SW 1271 (cell line): ENCODE results near the gene CARNS1.

Source experiments
- DNase-seq, 2 experiments: peaks; one replicate each; lab custom pipeline; 2025; lab: John Stamatoyannopoulos, UW

The CARNS1 gene, protein sequence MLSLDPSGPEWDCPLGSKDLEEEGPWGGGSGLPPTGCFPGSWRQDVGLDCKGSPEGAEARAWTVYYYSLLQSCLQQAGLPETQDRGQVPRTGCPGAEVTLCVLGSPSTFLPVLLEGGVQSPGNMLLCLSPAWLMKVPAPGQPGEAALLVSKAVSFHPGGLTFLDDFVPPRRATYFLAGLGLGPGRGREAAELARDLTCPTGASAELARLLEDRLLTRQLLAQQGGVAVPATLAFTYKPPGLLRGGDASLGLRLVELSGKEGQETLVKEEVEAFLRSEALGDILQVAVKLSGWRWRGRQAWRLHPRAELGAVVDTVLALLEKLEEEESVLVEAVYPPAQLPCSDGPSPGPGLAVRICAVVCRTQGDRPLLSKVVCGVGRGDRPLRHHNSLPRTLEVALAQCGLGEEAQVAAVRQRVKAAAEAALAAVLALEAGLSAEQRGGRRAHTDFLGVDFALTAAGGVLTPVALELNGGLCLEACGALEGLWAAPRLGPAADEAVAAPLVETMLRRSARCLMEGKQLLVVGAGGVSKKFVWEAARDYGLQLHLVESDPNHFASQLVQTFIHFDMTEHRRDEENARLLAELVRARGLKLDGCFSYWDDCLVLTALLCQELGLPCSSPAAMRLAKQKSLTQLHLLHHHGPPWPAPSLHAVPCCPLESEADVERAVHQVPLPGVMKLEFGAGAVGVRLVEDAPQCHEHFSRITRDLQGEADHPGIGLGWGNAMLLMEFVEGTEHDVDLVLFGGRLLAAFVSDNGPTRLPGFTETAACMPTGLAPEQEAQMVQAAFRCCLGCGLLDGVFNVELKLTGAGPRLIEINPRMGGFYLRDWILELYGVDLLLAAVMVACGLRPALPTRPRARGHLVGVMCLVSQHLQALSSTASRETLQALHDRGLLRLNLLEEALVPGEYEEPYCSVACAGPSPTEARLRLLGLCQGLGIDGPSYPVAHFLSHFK

DNA sequence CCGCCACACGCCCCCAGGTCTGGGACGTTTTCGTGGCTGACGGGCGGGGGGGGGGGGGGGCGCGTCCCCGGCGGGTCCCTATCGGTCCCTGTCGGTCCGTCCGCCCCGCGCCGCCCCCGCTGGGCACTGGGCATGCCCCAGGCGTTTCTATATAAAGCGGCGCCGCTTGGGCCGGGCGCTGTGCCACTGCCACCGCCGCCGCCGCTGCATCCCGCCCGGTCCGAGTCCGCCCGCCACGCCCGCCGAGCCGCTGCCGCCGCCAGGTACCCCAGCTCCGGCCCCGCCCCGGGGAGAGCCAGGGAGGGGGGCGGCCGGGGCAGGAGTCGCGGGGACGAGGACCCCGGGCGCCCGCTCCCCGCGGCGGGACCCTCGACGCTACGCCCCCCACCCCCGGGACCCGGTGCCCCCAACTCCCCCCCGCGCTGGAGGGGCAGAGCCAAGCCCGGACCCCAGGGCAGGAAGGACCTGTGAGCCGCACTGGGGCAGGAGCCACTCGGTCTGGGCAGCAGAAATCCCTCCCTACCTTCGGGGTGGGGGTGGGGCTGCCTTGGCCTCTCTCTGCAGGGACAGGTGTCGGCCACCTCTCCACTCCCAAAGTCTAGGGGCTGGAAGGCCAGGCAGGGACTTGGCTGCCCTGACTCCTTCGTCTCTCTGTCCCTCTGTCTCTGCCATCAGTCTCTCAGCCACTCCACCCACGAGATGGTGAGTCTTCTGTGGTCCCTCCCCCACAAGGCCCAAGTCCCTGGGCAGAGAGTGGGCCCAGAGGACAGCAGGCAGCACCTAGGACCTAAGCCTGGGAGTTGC is at the start of gene CARNS1:
TSS of gene CARNS1 (plus strand) at position 178 of the 804 bp plus-strand sequence. CDS start at position 700, 522 bp downstream.
- DNase-seq, result no peak

DNA sequence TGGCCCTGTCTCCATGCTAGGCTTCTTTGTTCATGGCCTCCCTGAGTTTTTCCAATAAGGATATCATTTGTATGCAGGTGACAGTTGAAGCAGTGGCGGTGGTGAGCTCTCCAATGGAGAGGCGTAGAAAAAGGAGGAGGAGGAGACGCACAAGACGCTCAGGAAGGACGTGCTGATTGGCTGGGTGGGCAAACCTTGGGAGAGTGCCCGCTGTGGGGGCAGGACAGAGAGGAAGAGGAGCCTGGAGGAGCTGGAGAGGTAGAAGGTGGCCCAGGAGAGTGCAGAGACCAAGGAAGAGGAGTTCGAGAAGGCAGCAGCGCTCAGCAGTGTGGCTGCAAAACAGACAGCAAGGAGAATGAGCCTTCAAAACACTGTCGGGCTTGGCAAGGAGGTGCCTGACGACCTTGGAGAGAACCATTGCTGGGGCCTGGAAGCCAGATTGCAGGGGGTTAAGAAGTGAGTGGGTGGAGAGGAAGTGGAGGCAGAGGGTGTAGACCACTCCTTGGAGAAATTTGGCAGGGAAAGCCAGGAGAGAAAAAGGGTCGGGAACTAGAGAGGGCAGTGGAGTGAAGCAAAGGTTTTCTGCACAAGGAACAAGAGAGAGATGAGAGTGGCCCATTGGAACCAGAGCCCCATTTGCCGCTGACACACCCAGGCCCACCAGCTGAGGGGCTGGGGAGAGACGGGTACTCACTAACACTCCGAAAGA is 49.6 kb upstream of the CARNS1 start:
- no peak for DNase-seq

DNA sequence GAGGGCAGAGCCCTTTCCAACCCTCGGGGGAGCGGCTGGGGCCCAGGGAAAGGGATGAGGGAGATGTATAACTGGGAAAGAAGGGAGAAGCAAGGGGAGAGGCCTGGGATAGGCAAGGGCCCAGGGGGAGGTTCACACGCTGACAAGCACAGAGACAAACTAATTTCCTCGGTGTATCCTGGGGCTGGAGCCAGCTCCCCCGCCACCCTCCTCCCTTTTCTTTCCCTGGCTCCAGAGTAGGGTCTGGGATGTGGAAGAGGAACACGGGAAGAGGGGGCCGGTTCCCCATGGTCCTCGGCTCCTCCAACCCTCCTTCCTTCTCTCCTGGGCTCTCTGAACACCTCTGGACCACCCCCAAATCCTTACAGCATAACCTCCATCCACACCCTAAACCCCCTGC is 48.9 kb upstream of the CARNS1 start:
- no peak for DNase-seq

DNA sequence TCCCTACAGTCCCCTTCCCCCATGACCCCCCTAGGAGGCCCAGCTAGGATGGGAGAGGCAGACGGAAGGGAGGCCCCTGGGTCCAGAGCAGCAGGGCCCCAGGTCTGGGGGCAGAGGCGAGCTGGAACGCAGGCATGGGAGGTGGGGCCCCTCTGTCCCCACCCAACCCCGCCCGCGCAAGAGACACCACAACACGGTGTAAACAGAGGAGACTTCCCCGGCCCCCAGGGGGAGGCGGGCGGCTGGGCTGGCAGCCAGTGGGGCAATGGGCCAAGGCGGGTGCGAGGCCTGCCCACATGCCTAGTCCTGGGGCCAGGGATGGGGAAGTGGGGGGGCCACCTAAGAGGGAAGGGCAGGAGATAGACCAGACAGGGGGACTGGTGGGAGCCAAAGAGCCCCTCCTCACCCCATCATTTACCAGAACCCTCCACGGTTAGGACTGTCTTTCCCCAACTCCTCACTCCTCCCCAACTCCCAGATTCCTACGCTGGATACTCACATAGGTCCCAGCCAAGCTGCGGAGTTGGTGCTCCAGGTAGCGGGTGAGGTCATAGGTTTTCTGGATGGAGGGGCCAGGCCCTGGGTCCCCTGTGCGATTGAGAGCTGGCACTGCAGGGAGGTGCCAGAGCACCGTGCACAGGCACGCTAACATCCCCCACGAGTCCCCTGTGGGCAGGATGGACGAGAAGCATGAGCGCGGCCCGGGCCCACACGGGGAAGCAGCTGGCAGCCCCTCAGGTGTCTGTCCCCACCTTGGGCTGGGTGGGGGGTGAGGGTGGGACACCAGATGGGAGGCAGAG is 48.3 kb upstream of the CARNS1 start:
- DNase-seq, result no peak

DNA sequence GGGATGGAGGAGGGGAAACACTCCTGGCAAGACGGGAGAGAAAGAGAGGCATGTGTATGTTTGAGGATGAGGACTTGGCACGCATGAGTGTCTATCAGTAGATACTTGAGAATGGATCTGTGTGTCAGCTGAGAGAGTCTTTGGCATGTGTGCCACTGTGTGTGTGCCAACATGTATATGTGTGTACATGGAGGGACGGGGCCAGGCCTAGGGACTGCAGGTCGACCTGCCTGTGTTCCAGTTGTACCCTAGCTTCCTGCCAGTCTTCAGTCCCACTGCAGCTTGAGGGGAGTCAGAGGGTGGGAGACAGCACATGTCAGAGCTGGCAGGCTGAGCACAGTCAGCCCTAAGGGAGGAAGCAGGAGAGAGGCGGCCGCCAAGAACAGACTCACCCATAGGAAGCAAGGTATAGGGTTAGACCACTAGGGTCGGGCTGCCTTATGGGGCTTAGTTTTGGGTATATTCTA is 47.7 kb upstream of the CARNS1 start:
- no peak for DNase-seq

DNA sequence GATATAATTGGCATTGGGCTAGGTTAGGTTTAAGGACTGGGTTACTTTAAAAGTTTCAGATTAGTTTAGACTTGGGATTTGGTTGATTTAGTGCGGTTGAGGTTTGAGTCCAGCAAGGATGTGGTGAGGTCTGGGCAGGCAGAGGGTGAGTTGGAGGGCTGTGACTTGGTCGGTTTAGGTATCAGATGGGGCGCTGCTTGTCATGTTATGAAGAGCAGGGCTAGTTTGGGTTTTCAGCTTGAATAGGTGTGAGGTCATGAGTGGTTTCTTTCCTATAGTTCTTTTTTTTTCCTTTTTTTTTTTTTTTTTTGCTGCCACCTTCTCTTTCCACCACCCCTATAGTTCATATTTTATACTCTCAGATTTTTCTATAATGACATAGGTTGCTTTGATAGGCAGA is 46.9 kb upstream of the CARNS1 start:
- no peak for DNase-seq

DNA sequence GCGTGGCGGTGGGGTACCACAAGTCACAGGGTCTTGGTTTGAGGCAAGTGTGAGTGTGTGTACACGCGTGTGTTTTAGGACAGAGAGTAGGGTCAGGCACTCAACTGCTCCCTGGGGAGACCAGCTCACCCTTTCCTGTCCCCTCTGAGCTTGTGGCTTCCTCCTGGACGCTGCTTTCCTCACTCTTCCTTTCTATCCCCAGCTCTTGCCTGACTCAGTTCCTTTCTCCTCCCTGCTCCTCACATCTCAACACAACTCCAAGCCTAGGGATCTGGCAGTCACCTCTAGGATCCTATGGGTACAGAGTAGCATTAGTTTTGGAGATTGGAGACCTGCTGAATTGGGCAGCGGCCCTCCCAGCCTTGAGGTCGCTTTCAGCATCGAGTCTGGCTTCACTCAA is 46.2 kb upstream of the CARNS1 start:
- no peak for DNase-seq

DNA sequence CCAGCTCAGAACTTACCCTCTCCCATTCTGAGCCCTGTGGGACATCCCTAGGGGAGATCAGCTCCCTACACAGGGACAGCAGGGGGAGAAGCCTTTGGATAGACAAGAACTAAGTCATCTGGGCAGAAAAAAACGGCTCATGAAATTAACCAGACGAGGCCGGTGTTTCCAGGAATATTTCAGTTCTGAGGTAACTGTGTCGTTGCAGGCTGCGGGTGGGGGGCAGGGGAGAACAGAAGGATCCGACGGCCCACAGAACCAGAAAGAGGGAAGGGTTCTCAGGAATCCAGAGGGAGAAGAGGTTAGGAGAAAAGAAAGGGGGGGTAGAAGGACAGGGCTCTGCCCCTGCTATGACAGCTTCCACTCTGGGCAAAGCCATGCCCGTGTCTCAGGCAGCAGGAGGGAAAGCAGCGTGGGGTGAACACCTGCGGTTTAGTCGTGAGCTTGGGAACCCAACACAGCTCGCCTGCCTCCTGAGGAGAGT is 45.6 kb upstream of the CARNS1 start:
- no peak for DNase-seq

DNA sequence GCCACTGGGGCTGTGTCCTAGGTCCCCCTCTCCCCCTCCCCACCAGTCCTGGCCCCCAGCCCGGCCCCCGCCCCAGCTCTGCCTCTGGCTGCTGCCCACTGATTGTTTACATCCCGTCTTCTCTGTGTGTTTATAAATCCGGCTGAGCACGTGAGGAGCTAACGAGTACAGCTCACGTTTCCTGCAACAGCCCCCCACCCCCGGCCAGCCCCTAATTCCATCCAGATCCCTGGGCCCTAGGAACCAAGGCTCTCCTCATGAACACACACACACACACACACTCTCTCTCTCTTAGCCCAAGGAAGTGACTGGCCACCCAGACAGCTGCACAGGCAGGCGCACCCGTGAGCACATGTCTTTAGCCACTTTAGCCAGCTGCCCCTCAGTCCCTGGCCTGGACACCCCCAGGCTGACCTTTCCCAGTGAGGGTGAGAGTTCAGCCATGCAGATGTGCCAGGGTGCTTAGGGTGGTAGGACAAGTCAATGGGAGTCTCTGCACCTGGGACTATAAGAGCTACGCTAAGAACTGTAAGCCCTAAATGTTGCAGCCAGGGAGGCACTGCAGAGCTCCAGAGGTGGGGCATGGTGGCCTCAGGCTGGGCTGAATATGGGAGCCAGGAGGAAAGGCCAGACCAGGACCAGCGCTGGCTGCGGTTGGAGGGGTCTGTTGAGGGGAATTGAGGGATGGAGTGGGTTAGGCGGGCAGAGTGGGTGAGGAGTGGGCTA is 45.0 kb upstream of the CARNS1 start:
- DNase-seq, result no peak

DNA sequence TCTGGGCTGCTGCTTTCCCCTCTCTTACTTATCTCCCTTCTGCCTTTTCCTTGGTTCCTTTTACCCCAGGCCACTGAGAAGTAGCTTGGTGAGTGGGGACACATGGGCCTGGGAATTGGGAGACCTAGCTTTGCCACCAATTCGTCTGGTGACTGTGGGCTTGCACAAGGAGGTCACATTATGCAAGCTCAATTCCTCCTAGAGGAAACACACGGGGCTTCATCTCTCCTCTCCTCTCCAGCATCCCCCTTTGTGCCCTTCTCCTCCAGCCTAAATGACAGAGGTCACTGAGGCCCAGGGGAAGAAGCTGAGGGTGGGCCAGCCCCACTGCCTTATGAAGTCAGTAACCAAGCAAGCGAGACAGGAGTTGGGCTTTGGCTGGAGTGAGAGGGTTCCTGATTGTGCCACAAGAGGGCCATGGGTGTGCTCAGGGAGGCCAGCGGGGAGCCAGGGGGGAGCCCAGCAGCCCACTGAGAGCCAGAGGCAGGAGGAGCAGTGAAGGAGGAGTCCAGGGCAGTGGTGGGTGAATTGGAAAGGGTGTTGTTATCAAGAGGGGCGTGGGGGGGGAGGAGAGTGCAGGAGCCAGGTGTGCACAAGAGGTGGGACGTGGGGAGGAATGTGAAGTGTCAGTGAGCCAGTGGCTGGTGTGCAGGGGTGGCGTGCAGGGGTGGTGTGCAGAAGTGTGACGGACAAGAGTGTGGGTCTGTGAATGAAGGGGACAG is 44.1 kb upstream of the CARNS1 start:
- peak in 1 of 2 experiments; percentile 69 for DNase-seq

DNA sequence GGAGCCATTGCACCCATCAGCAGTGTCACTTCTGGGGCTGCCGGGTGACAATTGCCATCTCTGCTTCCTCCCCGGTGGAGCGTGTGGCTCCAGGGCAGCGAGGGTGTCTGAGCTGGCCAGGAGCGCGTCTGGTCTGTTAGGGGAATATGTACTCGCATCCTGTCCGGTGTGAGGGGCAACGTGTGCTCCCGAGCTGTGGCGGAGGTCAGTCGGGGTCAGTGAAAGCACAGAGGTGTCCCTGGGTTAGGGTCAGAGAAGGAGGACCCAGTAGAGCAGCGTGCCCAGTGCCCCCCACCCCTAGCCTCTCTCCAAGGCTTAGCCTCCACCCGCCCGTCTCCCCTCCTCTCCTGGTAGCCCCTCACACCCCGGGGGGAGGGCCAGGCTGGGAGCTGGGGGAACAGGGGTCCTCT is 43.6 kb upstream of the CARNS1 start:
- no peak for DNase-seq

DNA sequence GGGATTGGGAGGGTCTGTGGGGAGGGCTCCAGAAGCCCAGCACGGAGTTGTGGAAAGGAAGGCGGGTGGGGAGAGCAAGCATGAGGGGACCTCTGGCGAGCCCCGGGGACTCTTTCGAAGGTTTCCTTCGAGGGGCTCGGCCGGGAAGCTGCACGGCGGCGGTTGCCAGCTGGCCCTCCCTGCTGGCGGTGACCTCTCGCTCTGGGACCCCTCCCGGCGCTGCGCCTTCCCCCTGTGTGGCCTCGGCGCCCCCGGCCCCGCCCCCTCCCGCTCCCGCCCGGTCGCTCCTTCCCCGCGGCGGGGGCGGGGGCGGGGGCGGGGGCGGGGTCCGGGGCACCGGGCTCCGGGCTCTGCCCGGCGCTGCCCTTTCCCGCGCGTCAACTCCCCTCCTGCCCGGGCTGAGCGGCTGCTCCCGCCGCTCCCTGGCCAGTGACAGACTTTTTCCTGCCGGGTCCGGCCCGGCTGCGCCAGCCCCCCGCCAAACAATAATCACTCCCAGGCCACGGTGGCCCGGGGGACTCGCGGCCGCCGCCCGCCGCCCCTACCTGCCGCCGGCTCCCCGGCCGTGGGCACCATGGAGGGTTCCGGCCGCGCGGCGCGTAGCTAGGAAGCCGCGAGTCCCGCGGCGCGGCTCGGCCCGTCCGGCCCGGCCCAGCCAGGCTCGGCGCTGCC is 43.0 kb upstream of the CARNS1 start:
- no peak for DNase-seq

DNA sequence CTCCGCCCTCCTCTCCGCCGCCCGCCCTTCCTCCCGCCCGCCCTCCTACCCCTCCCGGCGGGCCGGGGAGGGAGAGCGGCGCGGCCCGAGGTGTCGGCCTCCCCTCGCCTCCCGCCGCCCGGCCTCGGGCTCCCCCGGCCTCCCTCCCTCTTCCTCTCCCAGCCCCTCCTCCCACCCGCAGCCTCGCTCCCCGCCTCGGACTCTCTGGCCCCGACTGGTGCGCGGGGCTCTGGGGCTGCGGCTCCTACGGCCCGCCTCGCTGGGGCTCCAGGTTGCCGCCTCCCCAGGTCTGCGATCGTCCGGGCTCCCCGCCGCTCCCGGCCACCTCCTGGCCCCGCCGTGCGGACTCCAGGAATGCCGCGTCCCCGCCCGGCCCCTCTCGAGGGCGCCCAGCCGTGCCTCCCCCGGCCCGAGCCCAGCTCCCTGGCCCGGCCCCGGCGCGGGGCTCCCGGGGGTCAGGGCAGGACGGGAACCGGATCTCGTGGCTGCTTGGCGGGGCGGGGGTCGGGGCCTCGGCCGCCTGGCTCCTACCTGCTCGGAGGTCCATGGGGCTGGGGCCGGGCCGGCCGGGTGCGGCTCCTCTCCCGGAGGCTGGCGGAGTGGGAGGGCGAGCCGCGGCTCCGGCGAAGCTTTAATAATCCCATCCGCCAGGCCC is 42.4 kb upstream of the CARNS1 start, which contains the start of gene CLCF1:
TSS of gene CLCF1 (minus strand) at position 606 of the 655 bp plus-strand sequence. CDS start at position 547, 59 bp downstream.
- no peak for DNase-seq

DNA sequence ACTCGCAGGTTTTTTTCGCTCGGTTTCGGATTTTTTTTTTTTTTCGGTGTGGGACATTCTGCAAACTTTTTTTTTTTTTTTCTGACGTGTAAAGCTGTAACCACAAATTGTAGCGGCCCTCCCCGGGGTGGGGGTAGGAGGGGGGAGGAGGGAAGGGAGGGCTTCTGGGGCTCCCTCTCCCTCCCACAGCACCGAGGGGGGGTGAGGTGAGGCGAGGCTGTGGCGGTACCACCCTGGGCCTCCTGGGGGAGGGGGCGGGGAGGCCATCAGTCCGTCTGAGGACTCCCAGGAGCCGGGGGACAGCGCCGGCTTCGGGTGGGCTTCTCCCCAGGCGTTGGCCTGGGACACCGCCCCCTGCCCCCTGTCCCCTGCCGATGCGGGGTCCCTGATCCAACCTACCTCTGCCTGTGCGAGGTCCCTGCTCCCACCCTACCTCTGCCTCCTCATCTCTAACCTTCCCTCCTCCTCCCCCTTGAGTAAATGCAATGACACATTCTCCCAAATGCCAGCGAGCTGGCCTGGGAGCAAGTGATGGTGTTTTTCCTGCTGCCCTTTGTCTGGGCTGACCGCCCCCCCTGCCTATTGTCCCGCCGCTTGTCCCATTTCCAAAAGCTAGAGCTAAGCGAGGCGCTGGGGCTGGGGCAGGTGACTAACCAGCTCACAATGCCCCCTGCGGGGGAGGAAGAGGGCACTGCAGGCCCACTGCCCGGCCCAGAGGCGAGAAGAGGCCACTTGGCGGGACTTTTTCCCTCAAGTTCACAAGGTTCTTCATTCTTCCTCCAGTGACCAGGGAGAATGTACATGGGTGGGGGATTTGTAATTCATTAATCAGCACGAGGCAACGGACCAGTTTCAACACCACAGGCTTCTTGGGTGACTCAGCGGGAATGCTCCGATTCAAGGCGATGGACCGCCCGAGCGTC is 41.6 kb upstream of the CARNS1 start:
- peak; percentile 89 for DNase-seq

DNA sequence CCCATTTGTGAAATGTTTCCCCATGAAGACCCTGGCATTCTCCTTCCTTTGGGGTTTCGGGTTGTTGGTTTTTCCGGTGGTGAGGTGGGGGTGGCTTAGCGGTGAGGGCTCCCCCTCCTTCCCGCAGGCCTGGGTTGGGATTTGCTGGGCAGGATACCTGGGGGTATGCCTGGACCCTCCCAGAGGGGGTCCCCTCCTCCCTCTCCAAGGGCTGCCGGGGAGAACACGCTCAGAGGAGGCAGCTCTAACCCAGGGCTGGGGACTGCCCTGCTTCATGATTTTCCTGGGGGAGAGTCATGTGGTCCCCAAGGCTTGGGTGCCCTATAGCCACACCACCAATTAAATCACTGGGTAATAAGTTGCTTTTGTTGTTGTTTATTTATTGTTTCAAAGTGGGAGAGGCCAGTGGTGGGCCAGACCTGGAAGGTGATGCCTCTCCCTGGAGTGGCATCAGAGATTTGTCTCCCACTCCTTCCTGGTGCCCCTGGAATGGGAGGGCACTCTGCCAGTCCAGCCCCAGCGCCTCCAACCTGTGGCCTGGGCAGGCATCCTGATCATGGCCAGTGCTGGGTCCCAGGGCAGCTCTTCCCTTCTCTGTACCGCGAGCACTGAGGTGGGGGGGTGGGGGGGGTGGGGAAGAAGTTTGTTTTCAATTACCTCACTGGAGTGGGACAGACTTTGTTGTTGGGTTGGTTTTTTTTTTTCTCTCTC is 40.8 kb upstream of the CARNS1 start:
- no peak for DNase-seq
